ENCODE results near the gene CTTNBP2NL. TPM values are rescaled to one million over a fixed set of nuclear protein-coding genes. Genes with fewer than 3 reads are reported as not detected.

CTTNBP2NL gene
- total RNA-seq (2014; rRNA removed; shearing (Covaris generic); ENCODE audit: low replicate concordance) = 4.8 and 10.6 TPM in 2 replicates

- DNase-seq (ENCODE audit: low read depth) = peak; percentile 94
- in situ Hi-C loops (cut with HindIII; ENCODE audit: low pct_unique_long_range_greater_than_20kb, low sequenced_read_pairs) = no loop called here
Observed at GRCh38 chr1:112395821-112396652, at the start of gene CTTNBP2NL. Gene CTTNBP2NL (plus strand): TSS chr1:112396214. CDS start chr1:112416166, 19,952 bp downstream.

GRCh38 chr1:112346801-112347350 lies 49.1 kb upstream of the CTTNBP2NL start:
- in situ Hi-C loops (cut with HindIII; ENCODE audit: low pct_unique_long_range_greater_than_20kb, low sequenced_read_pairs) = no loop called here
- DNase-seq (ENCODE audit: low read depth) = no peak

DNA sequence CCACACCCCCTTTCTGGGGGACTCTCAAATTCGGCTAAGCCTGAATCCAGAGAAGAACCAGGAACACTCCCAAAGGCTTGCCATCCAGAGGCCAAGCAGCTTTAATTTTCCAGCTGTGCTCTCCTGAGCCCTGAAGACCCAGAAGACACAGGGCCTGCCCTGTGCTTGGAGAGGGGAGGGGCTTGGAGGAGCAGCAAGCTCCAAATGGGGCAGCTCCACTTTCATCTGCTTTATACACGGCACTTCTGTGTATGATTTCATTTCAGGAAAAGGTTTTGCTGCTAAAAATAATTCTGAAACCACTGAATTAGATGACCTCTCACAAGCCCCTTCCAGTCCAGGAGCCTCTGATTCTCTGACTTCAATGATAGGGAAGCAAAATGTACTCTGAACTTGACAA lies 39.2 kb upstream of the CTTNBP2NL start:
- DNase-seq (ENCODE audit: low read depth) = no peak
- in situ Hi-C loops (cut with HindIII; ENCODE audit: low pct_unique_long_range_greater_than_20kb, low sequenced_read_pairs) = no loop called here

GRCh38 chr1:112357467-112357866 lies 38.5 kb upstream of the CTTNBP2NL start:
- DNase-seq (ENCODE audit: low read depth) = no peak
- in situ Hi-C loops (cut with HindIII; ENCODE audit: low pct_unique_long_range_greater_than_20kb, low sequenced_read_pairs) = no loop called here

DNA sequence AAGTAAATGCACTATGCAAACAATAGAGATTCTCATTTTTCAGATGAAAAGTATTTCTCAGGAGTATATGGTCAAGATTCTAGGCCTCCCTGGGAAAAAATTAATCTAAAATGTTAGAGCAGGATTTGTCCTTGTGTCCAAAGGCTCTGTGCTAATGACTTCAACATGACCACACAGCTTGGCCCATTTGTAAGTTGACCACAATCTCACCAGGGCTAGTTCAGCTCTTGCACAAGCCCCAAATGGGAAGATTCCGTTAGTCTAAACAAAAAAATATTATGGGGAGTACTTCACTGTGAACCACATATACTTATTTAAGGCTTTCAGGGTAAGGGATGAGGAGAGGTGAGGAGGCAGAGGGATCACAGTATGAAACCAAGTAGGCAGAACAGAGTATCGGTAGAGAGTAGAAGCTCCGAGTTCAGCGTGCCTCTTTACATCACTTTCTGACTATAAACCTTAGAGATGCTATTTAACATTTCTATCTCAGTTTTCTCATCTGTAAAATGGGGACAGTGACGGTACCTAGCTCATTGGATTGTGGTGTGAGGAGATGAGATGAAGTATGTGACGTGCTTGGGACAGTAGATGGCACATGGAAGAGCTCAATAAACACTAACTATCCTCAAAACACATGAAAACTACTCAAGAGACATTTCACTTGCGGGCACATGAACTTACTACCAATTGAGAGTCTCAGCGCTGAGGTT lies 37.8 kb upstream of the CTTNBP2NL start:
- no peak for DNase-seq (ENCODE audit: low read depth)
- in situ Hi-C loops (cut with HindIII; ENCODE audit: low pct_unique_long_range_greater_than_20kb, low sequenced_read_pairs) = no loop called here

DNA sequence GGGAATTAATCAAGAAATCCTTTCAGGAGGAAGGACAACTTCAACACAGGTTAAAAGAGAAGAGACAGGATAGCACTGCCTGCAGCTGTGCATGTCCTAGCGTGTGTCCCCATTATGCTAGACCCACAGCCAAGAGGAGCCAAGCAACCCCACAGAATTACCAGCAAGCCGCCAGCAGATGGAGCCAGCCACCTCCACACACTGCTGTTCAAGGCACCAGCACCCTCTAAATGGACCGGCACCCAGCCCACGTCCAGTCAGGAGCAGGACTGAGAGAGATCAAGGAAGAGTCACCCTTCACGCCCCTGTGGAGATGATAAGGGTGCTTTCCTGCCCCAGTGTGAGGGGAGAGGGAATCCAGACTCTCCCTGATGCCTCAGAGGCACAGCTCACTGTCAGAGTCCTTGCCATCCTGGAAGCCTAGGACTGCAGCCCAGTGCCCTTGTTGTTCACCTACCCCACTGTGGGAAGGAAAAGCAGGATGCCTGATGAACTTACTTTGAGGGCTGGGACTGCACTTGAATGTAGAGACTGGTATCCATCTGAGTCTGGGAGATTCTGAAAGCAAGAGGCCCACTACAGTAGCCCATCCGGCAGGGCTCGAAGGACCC lies 37.1 kb upstream of the CTTNBP2NL start:
- peak; percentile 25 for DNase-seq (ENCODE audit: low read depth)
- in situ Hi-C loops (cut with HindIII; ENCODE audit: low pct_unique_long_range_greater_than_20kb, low sequenced_read_pairs) = no loop called here

GRCh38 chr1:112359961-112360767 lies 35.9 kb upstream of the CTTNBP2NL start:
- no peak for DNase-seq (ENCODE audit: low read depth)
- in situ Hi-C loops (cut with HindIII; ENCODE audit: low pct_unique_long_range_greater_than_20kb, low sequenced_read_pairs) = no loop called here

GRCh38 chr1:112363636-112364035 lies 32.4 kb upstream of the CTTNBP2NL start:
- no peak for DNase-seq (ENCODE audit: low read depth)
- in situ Hi-C loops (cut with HindIII; ENCODE audit: low pct_unique_long_range_greater_than_20kb, low sequenced_read_pairs) = no loop called here

- in situ Hi-C loops (cut with HindIII; ENCODE audit: low pct_unique_long_range_greater_than_20kb, low sequenced_read_pairs) = no loop called here
Observed at GRCh38 chr1:112368198-112368597, 27.8 kb upstream of the CTTNBP2NL start.

GRCh38 chr1:112369392-112370285 lies 26.4 kb upstream of the CTTNBP2NL start:
- in situ Hi-C loops (cut with HindIII; ENCODE audit: low pct_unique_long_range_greater_than_20kb, low sequenced_read_pairs) = no loop called here
- peak; percentile 59 for DNase-seq (ENCODE audit: low read depth)

More at GRCh38 chr1:112368198-112368597, 27.8 kb upstream of the CTTNBP2NL start:
- no peak for DNase-seq (ENCODE audit: low read depth)

DNA sequence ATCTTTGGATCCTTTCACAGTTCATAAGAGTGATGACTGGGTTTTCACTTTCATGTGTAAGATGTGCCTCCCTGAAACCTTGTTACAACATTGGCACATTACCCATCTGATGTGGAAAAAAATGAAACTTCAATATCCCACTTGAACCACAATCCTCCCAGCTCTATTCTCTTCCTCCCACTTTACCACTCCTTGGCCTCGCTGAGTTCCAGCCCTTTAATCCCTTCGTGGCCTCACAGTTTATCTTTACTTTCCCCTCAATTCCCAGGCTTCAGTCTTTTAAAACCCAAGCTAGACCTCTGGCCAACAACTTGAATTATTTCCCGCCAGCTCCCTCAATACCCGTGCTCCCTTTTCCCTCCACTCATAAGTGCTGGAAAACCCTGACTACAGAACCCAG lies 25.0 kb upstream of the CTTNBP2NL start:
- in situ Hi-C loops (cut with HindIII; ENCODE audit: low pct_unique_long_range_greater_than_20kb, low sequenced_read_pairs) = no loop called here

DNA sequence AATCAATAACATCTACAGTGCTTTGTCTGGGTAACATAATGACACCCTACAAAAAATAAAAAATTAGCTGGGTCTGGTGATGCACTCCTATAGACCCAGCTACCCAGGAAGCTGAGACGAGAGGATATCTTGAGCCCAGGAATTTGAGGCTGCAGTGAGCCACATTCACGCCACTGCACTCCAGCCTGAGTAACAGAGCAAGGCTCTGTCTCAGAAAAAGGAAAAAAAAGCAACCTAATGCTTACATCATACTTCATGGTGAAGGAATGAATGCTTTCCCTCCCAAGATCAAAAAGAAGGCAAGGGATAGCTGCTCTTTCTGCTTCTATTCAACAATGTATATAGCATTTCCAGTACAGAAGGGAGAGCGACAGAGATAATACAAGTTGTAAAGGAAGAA lies 24.2 kb upstream of the CTTNBP2NL start:
- no peak for DNase-seq (ENCODE audit: low read depth)
- in situ Hi-C loops (cut with HindIII; ENCODE audit: low pct_unique_long_range_greater_than_20kb, low sequenced_read_pairs) = no loop called here

More for the DNA sequence above, 25.0 kb upstream of the CTTNBP2NL start:
- DNase-seq (ENCODE audit: low read depth) = no peak

DNA sequence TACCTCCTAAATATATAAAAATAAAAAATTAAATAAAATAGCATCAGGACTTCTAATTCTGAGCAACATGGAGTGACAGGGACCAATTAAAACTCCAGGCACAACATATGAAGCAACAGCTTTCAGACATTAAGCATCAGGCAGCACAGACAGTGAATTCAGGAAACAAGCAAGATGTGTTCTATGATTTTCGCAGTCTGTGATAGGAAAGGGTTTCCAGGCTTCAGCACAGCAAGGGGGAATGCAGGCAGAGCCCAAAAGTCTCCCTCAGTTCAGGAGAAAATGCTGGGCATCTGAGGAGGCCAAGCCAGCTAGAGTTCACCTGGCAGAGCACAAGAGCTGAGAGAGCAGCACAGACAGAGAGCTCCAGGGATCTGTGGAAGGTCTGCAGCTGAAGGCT lies 22.2 kb upstream of the CTTNBP2NL start:
- in situ Hi-C loops (cut with HindIII; ENCODE audit: low pct_unique_long_range_greater_than_20kb, low sequenced_read_pairs) = no loop called here
- DNase-seq (ENCODE audit: low read depth) = no peak

DNA sequence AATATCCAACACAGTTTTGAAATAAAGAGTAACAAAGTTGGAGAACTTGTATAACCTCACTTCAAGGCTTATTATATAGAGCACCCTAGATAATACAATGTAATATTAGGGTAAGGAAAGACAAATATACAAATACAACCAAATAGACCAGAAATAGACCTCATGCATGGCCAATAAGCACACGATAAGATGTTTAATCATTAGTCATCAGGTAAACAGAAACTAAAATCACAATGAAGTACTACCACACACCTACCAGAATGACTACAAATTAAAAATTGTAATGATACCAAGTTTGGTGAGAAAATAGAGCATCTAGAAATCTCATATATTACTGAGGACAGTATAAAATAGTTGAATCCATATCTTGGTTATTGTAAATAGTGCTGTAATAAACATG lies 20.3 kb upstream of the CTTNBP2NL start:
- in situ Hi-C loops (cut with HindIII; ENCODE audit: low pct_unique_long_range_greater_than_20kb, low sequenced_read_pairs) = no loop called here

DNA sequence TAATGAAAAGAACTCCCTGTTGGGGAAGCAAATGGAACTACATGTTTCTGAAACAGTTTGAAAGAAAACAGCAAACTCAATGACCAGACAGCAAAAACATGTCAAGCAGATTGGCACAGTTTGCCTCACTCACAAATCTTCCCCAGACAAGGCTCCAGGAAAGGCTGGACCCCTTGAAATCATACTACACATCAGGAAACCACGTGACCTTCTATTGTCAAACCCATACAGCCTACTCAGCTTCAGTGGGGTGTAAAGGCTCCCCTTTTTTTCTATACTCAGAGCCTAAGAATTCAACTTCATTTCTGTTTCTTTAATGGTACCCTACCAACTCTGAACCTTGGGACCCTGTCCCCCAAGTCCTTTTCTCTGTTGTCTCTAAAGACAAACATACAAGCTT lies 15.7 kb upstream of the CTTNBP2NL start:
- no peak for DNase-seq (ENCODE audit: low read depth)
- in situ Hi-C loops (cut with HindIII; ENCODE audit: low pct_unique_long_range_greater_than_20kb, low sequenced_read_pairs) = no loop called here

More for the DNA sequence above, 20.3 kb upstream of the CTTNBP2NL start:
- no peak for DNase-seq (ENCODE audit: low read depth)

DNA sequence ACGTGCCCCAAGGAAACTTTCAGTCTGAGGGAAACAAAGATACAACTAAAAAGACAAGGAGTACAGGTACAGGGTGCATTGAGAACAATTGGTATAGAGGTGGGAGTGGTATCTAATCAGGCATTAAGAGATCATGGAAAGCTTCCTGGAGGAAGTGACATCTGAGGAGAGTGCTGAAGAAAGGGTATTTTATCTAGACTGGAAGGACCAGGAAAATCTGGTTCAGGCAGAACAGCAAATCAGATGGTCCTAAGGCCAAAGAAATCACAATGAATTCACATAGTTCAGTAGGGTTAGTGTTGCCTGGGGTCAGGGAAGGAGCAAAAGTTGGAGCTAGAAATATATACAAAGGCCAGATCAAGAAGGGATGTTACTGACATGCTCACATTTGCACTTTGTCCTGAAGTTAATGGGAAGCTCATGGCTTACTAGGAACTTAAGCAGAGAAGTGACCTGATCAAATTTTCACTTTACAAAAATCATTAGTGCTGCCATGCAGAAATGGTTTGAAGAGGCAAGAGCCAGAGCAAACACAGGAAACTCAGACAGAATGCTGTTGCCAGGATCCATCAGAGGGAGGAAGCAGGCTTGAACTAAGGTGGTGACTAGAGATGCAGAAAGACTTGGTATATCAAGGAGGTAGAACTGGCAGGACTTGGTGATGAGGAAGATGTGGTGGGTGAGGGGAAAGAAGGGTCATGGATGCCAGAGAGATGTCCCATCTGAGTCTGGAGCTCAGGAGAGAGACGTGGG lies 14.5 kb upstream of the CTTNBP2NL start:
- DNase-seq (ENCODE audit: low read depth) = no peak
- in situ Hi-C loops (cut with HindIII; ENCODE audit: low pct_unique_long_range_greater_than_20kb, low sequenced_read_pairs) = no loop called here

Measured in Caki2 (cell line).